ENCODE data around the gene NKAIN2.
"Not testable (repeated sequence)": the region's sequence is repeated elsewhere in the genome, so short reads cannot be mapped to it uniquely, and the experiment has no call there.

Gene NKAIN2

GRCh38 chr6:123875784-123876183, 72.1 kb downstream of the NKAIN2 start:
- DNase-seq (ENCODE audit: extremely low spot score, insufficient read length, low read depth) (no peak), FAIRE-seq (no peak)

- FAIRE-seq (no peak), DNase-seq (ENCODE audit: extremely low spot score, insufficient read length, low read depth) (no peak)
Measured at GRCh38 chr6:123879749-123880148, 76.1 kb downstream of the NKAIN2 start.

GRCh38 chr6:123888771-123889513, 85.3 kb downstream of the NKAIN2 start:
- no peak for FAIRE-seq
- no peak for DNase-seq (ENCODE audit: extremely low spot score, insufficient read length, low read depth)

- DNase-seq (ENCODE audit: extremely low spot score, insufficient read length, low read depth), result no peak
- no peak for FAIRE-seq
Measured at GRCh38 chr6:123895346-123895745, 91.7 kb downstream of the NKAIN2 start.

- FAIRE-seq (no peak), DNase-seq (ENCODE audit: extremely low spot score, insufficient read length, low read depth) (no peak)
Measured at GRCh38 chr6:123895806-123896205, 92.1 kb downstream of the NKAIN2 start.

- FAIRE-seq, result no peak
- DNase-seq (ENCODE audit: extremely low spot score, insufficient read length, low read depth), result no peak
Measured at GRCh38 chr6:123896869-123897268, 93.2 kb downstream of the NKAIN2 start.

- FAIRE-seq, result no peak
Measured at GRCh38 chr6:123897965-123898364, 94.3 kb downstream of the NKAIN2 start.

GRCh38 chr6:123898665-123899064, 95.0 kb downstream of the NKAIN2 start:
- FAIRE-seq, result no peak
- DNase-seq (ENCODE audit: extremely low spot score, insufficient read length, low read depth), result no peak

More at GRCh38 chr6:123897965-123898364, 94.3 kb downstream of the NKAIN2 start:
- DNase-seq (ENCODE audit: extremely low spot score, insufficient read length, low read depth), result no peak

- FAIRE-seq (no peak), DNase-seq (ENCODE audit: extremely low spot score, insufficient read length, low read depth) (no peak)
Measured at GRCh38 chr6:123899745-123900144, 96.1 kb downstream of the NKAIN2 start.

- no peak for FAIRE-seq
Measured at GRCh38 chr6:123901436-123901835, 97.8 kb downstream of the NKAIN2 start.

GRCh38 chr6:123902738-123903313, 99.2 kb downstream of the NKAIN2 start:
- no peak for DNase-seq (ENCODE audit: extremely low spot score, insufficient read length, low read depth)
- no peak for FAIRE-seq

More at GRCh38 chr6:123901436-123901835, 97.8 kb downstream of the NKAIN2 start:
- no peak for DNase-seq (ENCODE audit: extremely low spot score, insufficient read length, low read depth)

GRCh38 chr6:123904228-123904627, 100.6 kb downstream of the NKAIN2 start:
- DNase-seq (ENCODE audit: extremely low spot score, insufficient read length, low read depth), result no peak
- FAIRE-seq, result no peak

GRCh38 chr6:123908797-123909196, 105.1 kb downstream of the NKAIN2 start:
- DNase-seq (ENCODE audit: extremely low spot score, insufficient read length, low read depth) (no peak), FAIRE-seq (no peak)

- DNase-seq (ENCODE audit: extremely low spot score, insufficient read length, low read depth), result no peak
Measured at GRCh38 chr6:123909989-123910388, 106.3 kb downstream of the NKAIN2 start.

GRCh38 chr6:123913863-123914262, 110.2 kb downstream of the NKAIN2 start:
- FAIRE-seq (no peak), DNase-seq (ENCODE audit: extremely low spot score, insufficient read length, low read depth) (no peak)

More at GRCh38 chr6:123909989-123910388, 106.3 kb downstream of the NKAIN2 start:
- FAIRE-seq, result no peak

GRCh38 chr6:123923379-123923778, 119.7 kb downstream of the NKAIN2 start:
- FAIRE-seq; DNase-seq (ENCODE audit: extremely low spot score, insufficient read length, low read depth): not testable (repeated sequence)

- FAIRE-seq, result peak; percentile 69
- peak; percentile 3 for DNase-seq (ENCODE audit: extremely low spot score, insufficient read length, low read depth)
Measured at GRCh38 chr6:123925350-123925749, 121.7 kb downstream of the NKAIN2 start.

GRCh38 chr6:123925842-123926399, 122.3 kb downstream of the NKAIN2 start:
- DNase-seq (ENCODE audit: extremely low spot score, insufficient read length, low read depth) (no peak), FAIRE-seq (no peak)

- DNase-seq (ENCODE audit: extremely low spot score, insufficient read length, low read depth) (no peak), FAIRE-seq (no peak)
Measured at GRCh38 chr6:123928529-123928928, 124.9 kb downstream of the NKAIN2 start.

- FAIRE-seq (no peak), DNase-seq (ENCODE audit: extremely low spot score, insufficient read length, low read depth) (no peak)
Measured at GRCh38 chr6:123931928-123932327, 128.3 kb downstream of the NKAIN2 start.

GRCh38 chr6:123940551-123940950, 136.9 kb downstream of the NKAIN2 start:
- FAIRE-seq, result no peak

More at GRCh38 chr6:123940551-123940950, 136.9 kb downstream of the NKAIN2 start:
- DNase-seq (ENCODE audit: extremely low spot score, insufficient read length, low read depth), result no peak
